Hepatocyte (in vitro differentiated cells): ENCODE measurements around the gene KCP.

ENCODE experiments used
- CTCF ChIP-seq: fragments of 200-600 bp; sonication (generic); IDR thresholded peaks from 2 replicates; pipeline ENCODE4 v1.5.1; 2016; ENCODE audit warnings: antibody characterized with exemption, mild to moderate bottlenecking; ENCODE audit not compliant: poor library complexity
- EZH2 ChIP-seq: fragments of 200-600 bp; sonication (generic); IDR thresholded peaks from 2 replicates; pipeline ENCODE4 v1.6.1; 2016; ENCODE audit warnings: antibody characterized with exemption, mild to moderate bottlenecking, borderline replicate concordance
- EZH2phosphoT487 ChIP-seq: fragments of 200-600 bp; sonication (generic); IDR thresholded peaks from one replicate; pipeline ENCODE4 v1.6.1; 2018; ENCODE audit warnings: antibody characterized with exemption, mild to moderate bottlenecking, low read depth, moderate library complexity; ENCODE audit not compliant: unreplicated experiment, severe bottlenecking

- TF ChIP-seq CTCF (no peak), EZH2phosphoT487 (no peak), EZH2 (no peak)
Measured at GRCh38 chr7:128848289-128849155, 62.0 kb downstream of the KCP start.
